Hippocampal formation (tissue), 2 donors: ENCODE data around the gene RABL2A.
"Not testable (repeated sequence)": the region's sequence is repeated elsewhere in the genome, so short reads cannot be mapped to it uniquely, and the experiment has no call there.

Experiments used
- DNase-seq, 2 donors: peaks; one replicate each; lab custom pipeline; 2025; lab: John Stamatoyannopoulos, UW

RABL2A gene

DNA sequence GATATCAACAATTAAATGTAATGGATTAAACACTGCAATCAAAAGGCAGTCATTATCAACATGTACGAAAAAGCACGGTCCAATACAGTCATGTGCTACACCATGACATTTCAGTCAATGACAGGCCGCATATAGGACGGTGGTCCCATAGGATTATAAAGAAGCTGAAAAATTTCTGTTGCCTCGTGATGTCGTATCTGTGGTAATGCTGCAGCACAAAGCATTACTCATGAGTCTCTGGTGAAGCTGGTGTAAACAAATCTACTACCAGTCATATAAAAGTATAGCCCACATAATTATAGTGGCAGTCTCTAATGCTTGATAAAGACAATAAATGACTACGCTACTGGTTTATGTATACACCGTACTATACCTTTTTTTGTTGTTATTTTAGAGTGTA, 58.4 kb downstream of the RABL2A start:
- no peak for DNase-seq

DNA sequence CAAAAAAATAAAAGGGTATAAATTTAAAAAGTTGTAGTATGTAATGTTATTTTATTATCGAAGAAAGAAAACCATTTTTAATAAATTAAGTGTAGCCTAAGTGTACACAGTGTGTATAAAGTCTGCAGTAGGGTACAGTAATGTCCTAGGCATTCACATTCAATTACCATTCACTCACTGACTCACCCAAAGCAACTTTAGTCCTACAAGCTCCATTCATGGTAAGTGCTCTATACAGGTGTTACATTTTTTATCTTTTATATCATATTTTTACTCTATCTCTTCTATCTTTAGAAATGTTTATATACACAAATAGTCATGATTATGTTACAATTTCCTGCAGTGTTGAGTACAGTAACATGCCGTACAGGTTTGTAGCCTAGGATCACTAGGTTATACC, 59.5 kb downstream of the RABL2A start:
- no peak for DNase-seq

DNA sequence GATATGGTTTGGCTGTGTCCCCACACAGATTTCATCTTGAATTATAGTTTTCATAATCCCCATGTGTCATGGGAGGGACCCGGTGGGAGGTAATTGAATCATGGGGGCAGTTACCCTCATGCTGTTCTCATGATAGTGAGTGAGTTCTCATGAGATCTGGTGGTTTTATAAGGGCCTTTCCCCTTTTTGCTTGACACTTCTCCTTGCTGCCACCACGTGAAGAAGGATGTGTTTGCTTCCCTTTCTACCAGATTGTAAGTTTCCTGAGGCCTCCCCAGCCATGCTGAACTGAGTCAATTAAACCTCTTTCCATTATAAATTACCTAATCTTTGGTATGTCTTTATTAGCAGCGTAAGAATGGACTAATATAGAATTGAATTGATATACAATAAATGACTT, 63.8 kb downstream of the RABL2A start:
- DNase-seq, result not testable (repeated sequence)
